DOHH2 (cell line): ENCODE results near the gene ZDHHC6.

Experiments used
- CTCF ChIP-seq: fragments of 200-600 bp; sonication (generic); IDR thresholded peaks from one replicate; pipeline ENCODE4 v1.5.1; 2014; ENCODE audit warnings: antibody characterized with exemption, mild to moderate bottlenecking, low read depth, low read length; ENCODE audit not compliant: poor library complexity, severe bottlenecking
- EZH2phosphoT487 ChIP-seq: fragments of 200-600 bp; sonication (generic); IDR thresholded peaks from 2 replicates; pipeline ENCODE4 v1.6.1; 2017; ENCODE audit warnings: borderline replicate concordance, mild to moderate bottlenecking, antibody characterized with exemption, low read length, moderate library complexity, mixed read lengths

GRCh38 chr10:112491144-112491543 is 44.4 kb upstream of the ZDHHC6 start:
- TF ChIP-seq CTCF, result no peak
- TF ChIP-seq EZH2phosphoT487, result no peak
